Thyroid gland (tissue), 4 donors: ENCODE measurements around the gene MAP7D1.

Source experiments
- POLR2A ChIP-seq, 2 donors: fragments of 450-650 bp; IDR thresholded peaks; one replicate each; pipeline ENCODE4 v1.6.1; 2017; ENCODE audit warnings: antibody characterized with exemption in 2 of 2, mild to moderate bottlenecking in 2 of 2, moderate library complexity in 1 of 2
- TF ChIP-seq, protein P1 (sequence below), 6 experiments: fragments of 200-600 bp in 3 of 6; fragments of 450-650 bp in 3 of 6; sonication (generic) in 3 of 6; IDR thresholded peaks; one replicate each; pipeline ENCODE4 v1.5.1; 2016 to 2019; ENCODE audit warnings: antibody characterized with exemption in 6 of 6, mild to moderate bottlenecking in 2 of 6, inconsistent platforms in 1 of 6, moderate library complexity in 1 of 6

DNA sequence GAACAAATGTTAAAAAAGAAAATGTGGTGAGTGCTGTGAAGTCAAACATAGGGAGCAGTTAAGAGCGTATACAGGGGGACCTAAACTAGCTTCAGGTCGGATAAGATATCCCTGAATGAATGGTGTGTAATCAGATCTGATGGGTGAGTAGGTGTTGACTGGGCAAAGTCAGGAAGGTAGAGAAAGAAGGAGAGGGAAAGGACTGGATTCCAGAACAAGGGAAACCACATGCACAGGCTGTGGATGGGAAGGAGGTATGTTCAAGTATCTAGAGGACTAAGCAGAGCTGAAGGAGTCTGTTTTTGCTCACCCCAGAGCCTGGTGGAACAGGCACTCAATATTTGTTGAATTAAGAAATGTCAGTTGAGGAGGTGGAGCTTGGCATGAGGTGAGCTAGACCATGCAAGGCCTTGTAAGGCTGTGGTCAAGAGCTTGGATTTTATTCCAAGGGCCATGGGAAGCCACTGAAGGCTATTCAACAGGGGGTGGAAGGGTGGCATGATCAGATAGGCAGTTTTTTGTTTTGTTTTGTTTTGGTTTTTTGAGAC is 27.4 kb downstream of the MAP7D1 start:
- TF ChIP-seq, protein P1, sequence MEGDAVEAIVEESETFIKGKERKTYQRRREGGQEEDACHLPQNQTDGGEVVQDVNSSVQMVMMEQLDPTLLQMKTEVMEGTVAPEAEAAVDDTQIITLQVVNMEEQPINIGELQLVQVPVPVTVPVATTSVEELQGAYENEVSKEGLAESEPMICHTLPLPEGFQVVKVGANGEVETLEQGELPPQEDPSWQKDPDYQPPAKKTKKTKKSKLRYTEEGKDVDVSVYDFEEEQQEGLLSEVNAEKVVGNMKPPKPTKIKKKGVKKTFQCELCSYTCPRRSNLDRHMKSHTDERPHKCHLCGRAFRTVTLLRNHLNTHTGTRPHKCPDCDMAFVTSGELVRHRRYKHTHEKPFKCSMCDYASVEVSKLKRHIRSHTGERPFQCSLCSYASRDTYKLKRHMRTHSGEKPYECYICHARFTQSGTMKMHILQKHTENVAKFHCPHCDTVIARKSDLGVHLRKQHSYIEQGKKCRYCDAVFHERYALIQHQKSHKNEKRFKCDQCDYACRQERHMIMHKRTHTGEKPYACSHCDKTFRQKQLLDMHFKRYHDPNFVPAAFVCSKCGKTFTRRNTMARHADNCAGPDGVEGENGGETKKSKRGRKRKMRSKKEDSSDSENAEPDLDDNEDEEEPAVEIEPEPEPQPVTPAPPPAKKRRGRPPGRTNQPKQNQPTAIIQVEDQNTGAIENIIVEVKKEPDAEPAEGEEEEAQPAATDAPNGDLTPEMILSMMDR (IDR thresholded peaks at IDR 0.05): no peak
- peak in 1 of 2 donors; percentile 61 for TF ChIP-seq POLR2A (IDR thresholded peaks at IDR 0.05)
